ENCODE data around the gene PROCR. TPM values are rescaled to one million over a fixed set of nuclear protein-coding genes. Genes with fewer than 3 reads are reported as not detected.
A peak's percentile ranks its signal among the peaks of the same experiment; 100 is the strongest.

PROCR gene
- total RNA-seq, 4 donors from 2014 or later: 5.6 to 19.4 (median 7.3) TPM

GRCh38 chr20:35225319-35226125 lies 53.6 kb downstream of the PROCR start:
- Histone ChIP-seq H3K27me3 (peaks cover 12 to 19% (median 15%) of the 10 kb centered on the region in 3 donors), H3K4me3 (no peak overlapping the region), H3K36me3 (no peaks in the 10 kb centered on the region), H3K9me3 (no peaks in the 10 kb centered on the region), H3K4me1 (no peaks in the 10 kb centered on the region), H3K27ac (no peak overlapping the region)
- no peak for ATAC-seq
- TF ChIP-seq, protein P1, sequence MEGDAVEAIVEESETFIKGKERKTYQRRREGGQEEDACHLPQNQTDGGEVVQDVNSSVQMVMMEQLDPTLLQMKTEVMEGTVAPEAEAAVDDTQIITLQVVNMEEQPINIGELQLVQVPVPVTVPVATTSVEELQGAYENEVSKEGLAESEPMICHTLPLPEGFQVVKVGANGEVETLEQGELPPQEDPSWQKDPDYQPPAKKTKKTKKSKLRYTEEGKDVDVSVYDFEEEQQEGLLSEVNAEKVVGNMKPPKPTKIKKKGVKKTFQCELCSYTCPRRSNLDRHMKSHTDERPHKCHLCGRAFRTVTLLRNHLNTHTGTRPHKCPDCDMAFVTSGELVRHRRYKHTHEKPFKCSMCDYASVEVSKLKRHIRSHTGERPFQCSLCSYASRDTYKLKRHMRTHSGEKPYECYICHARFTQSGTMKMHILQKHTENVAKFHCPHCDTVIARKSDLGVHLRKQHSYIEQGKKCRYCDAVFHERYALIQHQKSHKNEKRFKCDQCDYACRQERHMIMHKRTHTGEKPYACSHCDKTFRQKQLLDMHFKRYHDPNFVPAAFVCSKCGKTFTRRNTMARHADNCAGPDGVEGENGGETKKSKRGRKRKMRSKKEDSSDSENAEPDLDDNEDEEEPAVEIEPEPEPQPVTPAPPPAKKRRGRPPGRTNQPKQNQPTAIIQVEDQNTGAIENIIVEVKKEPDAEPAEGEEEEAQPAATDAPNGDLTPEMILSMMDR (IDR thresholded peaks at IDR 0.05 in 4 of 5, conservative IDR thresholded peaks at IDR 0.05 in 1 of 5): no peak
- no peak for TF ChIP-seq POLR2A (IDR thresholded peaks at IDR 0.05)
- no peak for DNase-seq
- in situ Hi-C loops (cut with MboI; ENCODE audit: low sequenced_read_pairs in 4 of 4): no loop called here
- intact Hi-C loops (cut with DNase I; ENCODE audit: low total_unique reads): no loop called here

DNA sequence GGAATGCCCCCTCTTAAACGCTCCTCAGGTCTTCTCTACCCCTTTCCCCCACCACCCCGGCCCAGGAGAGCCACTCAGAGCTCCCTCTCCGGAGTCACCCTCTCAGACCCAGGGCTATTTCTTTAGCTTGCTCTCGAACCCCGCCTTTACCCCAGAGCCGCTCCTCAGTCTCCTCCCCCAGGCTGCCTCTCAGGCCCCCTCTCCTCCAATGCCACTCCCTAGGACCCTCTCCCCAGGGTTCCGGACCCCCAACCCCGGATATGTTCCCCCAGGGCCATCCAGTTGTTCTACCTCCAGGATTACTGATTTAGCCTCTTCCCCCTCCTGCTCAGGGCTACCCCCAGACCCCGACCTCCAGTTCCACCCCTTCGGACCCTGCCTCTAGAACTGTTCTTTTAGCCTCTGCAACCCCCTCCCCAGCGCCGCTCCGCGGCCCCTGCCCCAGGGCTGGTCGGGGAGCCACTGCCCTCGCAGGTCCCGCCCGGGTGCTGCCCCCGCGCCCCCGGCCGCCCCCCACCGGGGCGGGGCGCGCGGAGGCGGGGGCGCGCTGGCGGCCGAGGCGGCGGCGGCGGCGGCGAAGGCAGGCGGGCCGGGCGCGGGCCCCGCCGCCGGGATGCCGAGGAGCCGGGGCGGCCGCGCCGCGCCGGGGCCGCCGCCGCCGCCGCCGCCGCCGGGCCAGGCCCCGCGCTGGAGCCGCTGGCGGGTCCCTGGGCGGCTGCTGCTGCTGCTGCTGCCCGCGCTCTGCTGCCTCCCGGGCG lies 54.4 kb downstream of the PROCR start, which contains the start of gene MMP24:
TSS of gene MMP24 (plus strand) at position 565 of the 758 bp plus-strand sequence. CDS start at position 614, 49 bp downstream.
- ATAC-seq (no peak), DNase-seq (no peak)
- H3K4me1 ChIP-seq: no peaks in the 10 kb centered on the region
- TF ChIP-seq POLR2A (IDR thresholded peaks at IDR 0.05): no peak
- TF ChIP-seq, protein P1 (IDR thresholded peaks at IDR 0.05 in 4 of 5, conservative IDR thresholded peaks at IDR 0.05 in 1 of 5): no peak
- H3K27ac ChIP-seq: no peak within 1 kb of the TSS
- in situ Hi-C loops (cut with MboI; ENCODE audit: low sequenced_read_pairs in 4 of 4): no loop called here
- no peaks in the 10 kb centered on the region for H3K36me3 ChIP-seq
- H3K27me3 ChIP-seq: peaks cover 12 to 19% (median 15%) of the 10 kb centered on the region in 3 donors
- H3K9me3 ChIP-seq: no peaks in the 10 kb centered on the region
- intact Hi-C loops (cut with DNase I; ENCODE audit: low total_unique reads): no loop called here
- H3K4me3 ChIP-seq: peak within 1 kb of the TSS in 3 of 4 donors; percentile 23 to 39 (median 28)

Other genes starting within 250 kb of the PROCR start
- gene GSS, start 216.3 kb upstream of the PROCR start, total RNA-seq: 10 to 100 TPM; 14.1 to 33.0 (median 23.8) TPM
- gene MYH7B, start 216.2 kb upstream of the PROCR start, total RNA-seq: 1 to 10 TPM; 1.6 to 8.5 (median 3.3) TPM
- 10 to 100 TPM; 58.4 to 67.4 (median 63.5) TPM for gene TRPC4AP, start 79.3 kb upstream of the PROCR start, total RNA-seq
- 10 to 100 TPM in 1 of 4 donors, 1 to 10 TPM in 3; 7.2 to 12.2 (median 9.5) TPM for gene EDEM2, start 24.7 kb upstream of the PROCR start, total RNA-seq
- under 1 TPM in 2 of 4 donors, not detected in 2; 0.07 to 0.10 TPM for gene MMP24, start 54.6 kb downstream of the PROCR start, total RNA-seq
- 10 to 100 TPM in 3 of 4 donors, 1 to 10 TPM in 1; 3.8 to 18.4 (median 12.4) TPM for gene MMP24OS, start 106.0 kb downstream of the PROCR start, total RNA-seq
- gene EIF6, start 112.7 kb downstream of the PROCR start, total RNA-seq: 10 to 100 TPM; 34.2 to 48.3 (median 47.4) TPM
- gene FAM83C, start 120.4 kb downstream of the PROCR start, total RNA-seq: not detected
- gene UQCC1, start 239.9 kb downstream of the PROCR start, total RNA-seq: 10 to 100 TPM; 42.6 to 84.5 (median 64.7) TPM

All from gastrocnemius medialis (tissue), 4 donors.